Nucleus accumbens (tissue), 56 donors: ENCODE data around the gene NFU1.

Source experiments
- DNase-seq, 56 donors: peaks; one replicate each; lab custom pipeline; 2025; lab: John Stamatoyannopoulos, UW

The NFU1 gene

DNA sequence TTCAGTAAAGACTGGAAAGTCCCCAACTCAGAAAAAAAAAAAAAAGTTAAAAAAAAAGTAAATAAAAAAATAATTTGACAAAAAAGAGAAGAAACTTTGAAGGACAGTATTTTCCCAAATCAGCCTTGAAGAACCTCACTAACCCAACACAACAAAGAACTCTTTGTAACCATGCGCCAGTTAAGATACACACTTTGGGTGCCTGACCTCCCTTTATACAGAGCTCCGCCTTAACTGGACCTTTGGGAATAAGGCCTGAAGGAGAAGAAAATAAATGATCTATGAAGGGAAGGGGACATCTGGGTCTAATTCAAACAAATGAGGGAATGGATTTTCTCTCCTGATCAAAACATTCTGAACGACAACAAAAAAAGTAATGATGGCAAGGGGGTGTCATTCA, 48.0 kb downstream of the NFU1 start:
- no peak for DNase-seq

DNA sequence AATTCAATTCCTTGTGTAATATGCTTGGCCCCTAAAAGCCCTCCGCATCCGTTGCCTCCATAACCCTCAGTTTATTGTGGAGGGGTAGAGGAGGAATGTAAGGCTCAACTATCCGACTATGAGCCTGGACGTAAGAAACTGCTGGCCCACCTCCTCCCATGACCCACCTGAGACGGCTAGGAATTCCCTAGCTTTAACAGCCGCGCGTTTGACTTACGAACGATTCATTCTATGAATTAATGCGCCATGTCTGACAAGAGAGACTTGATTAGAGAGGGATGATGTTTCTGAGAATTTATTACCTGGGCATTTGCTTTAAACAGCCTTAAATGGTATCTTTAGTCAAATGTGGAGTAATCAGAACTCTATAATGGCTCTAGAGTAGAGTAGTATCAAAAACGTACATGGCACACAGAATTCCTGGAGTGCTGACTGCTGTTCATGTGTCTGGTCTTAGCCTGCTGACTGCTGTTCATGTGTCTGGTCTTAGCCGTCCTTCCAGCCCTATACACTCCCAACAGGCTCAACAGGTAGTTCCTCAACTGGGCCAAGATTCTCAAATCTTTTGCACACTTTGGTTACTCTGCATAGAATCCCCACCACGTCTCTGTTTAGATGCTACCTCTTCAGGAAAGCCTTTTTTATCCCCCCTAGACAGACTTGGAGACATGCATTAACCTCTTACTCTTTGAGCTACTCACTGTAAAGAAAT, 49.3 kb downstream of the NFU1 start:
- peak in 1 of 56 donors; percentile 39 for DNase-seq

DNA sequence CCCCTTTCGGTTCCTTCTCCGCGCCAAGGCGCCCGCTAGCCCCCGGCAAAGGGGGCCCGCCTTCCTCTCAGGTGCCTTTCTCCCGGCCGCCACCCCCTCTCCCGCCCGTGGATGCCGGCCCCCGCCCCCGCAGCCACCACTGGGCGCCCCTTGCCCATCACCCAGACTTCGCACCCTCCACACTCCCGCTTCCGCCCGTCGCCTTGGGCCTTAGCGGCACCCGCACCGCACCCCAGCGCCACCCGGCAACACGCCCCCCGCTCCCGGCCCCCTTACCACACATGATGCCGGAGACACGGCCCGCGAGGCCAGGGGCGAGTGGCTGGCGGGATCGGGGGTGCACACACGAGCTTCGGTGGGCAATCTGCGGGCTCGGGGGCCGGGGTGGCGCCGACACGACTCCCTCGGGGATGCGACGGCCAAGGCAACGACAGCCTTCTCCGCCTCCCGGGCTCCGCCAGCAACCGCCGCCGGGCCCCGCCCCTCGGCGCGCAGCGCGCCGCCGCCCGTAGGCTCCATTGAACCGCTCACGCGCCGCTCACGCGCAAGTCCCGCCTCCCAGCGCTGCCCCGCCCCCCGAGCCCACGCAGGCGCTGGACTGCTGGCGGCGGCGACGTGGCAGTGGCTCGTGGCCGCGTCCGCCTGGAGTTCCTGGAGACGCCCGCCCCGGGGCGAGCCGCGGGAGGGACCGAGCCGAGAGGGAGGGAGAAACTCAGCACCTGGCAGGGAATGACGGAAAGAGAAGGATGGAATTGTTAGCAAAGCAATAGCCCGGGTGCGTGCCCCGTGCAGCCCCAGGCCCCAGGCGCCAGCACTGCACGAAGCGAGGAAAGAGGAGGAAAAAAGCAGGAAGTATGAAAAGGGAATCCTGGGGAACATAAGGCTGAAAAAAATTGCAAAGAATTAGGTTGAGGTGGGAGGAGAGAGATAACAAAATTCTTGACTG, 50.2 kb downstream of the NFU1 start, which contains the start of gene GFPT1:
GFPT1 (minus strand) TSS at position 439 of the 946 bp plus-strand sequence; CDS start at position 283, 156 bp downstream.
- DNase-seq = peak; percentile 29 to 94 (median 85)

DNA sequence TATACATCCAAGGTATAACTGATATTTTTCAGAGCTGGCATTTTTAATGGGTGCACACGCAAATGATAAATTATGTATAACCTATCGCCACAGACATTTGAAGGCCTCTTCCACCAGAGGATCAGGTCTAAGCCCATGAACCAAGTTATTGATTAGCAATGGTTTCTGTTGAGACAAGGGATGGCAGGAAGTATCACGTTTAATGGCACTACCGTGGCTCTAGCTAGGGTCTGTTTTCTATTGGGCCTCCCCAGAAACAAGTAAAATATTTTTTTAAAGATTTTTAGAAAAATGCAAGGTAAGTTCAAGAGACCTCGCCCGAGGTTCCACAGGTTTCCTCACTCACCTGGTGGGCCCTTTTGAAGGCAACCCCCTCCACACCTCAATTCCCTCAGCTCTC, 50.9 kb downstream of the NFU1 start:
- DNase-seq = no peak

- DNase-seq = no peak
Observed at GRCh38 chr2:69385443-69386151, 51.6 kb downstream of the NFU1 start.

DNA sequence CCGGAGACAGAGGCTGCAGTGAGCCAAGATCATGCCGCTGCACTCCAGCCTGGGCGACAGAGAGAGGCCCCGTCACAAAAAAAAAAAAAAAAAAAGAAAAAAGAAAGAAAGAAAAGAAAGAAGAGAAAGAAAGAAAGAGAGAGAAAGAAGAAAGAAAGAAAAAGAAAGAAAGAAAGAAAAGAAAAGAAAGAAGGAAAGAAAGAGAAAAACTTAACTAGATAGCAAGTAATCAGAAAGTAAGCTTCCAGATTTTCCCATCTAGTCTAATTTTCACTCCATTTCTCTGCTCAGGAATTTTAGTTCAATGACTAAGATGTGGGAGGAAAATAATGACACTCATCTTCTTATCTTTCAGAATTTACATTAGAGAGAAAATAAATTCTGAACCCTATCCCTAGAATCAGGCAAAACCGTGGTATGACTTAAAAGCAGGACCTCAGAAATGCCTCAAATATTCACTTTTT, 52.6 kb downstream of the NFU1 start:
- DNase-seq = no peak

DNA sequence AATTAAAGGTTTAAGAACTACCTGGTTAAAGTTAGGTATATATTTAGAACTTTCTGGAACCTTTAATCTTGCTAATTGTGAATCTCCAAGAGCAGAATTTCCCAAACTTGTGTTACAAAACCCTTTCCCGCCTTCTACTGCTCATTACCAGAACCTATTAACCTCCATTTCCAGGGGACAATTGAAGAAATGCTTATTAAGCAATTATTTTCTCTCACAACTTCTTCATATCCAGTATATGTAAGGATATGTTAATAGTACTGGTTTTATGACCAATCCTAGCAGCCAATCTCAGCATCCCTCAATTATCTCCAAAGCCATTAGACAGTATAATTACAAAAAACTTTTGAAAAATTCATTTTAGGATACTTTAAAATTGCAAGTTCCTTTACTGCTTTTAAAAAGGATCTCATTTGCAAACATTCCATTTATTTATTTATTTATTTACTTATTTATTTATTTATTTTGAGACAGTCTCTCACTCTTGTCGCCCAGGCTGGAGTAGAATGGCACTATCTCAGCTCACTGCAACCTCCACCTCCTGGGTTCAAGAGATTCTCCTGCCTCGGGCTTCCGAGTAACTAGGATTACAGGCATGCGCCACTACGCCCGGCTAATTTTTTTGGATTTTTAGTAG, 53.9 kb downstream of the NFU1 start:
- no peak for DNase-seq

GRCh38 chr2:69382547-69382946, 54.7 kb downstream of the NFU1 start:
- no peak for DNase-seq

- no peak for DNase-seq
Observed at GRCh38 chr2:69381337-69381737, 55.9 kb downstream of the NFU1 start.

DNA sequence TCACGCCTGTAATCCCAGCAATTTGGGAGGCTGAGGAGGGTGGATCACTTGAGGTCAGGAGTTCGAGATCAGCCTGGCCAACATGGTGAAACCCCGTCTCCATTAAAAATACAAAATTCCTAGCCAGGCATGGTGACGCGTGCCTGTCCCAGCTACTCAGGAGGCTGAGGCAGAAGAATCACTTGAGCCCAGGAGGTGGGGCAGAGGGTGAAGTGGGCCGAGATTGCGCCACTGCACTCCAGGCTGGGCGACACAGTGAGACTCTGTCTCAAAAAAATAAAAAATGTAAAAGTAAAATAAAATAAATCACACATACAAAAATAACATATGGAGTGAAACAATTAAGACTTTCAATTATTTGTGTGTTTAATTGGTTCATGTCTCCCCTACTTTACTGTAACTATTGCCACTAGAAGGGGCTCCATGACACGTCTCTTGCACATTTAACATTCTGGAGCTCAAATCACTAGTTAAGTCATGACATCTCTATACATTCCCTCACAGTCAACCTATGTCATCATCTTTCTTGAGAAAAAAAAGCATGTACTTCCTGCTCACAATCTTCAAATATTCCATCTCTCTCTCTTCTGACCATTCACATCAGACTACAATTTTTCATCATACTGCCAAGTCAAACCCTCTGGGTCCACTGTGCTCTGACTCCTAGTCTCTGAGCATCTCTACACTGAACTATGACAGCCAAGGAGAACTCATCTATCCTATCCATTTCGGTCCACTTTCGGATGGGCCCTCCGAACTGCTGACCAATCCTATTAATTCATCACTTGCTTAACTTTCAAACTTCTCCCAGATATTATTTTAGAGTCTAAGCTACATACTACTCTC, 56.9 kb downstream of the NFU1 start:
- no peak for DNase-seq

GRCh38 chr2:69376403-69376802, 60.8 kb downstream of the NFU1 start:
- DNase-seq = no peak

- DNase-seq = peak in 1 of 56 donors; percentile 3
Observed at GRCh38 chr2:69375494-69376353, 61.5 kb downstream of the NFU1 start.

- DNase-seq = no peak
Observed at GRCh38 chr2:69372767-69373166, 64.5 kb downstream of the NFU1 start.

DNA sequence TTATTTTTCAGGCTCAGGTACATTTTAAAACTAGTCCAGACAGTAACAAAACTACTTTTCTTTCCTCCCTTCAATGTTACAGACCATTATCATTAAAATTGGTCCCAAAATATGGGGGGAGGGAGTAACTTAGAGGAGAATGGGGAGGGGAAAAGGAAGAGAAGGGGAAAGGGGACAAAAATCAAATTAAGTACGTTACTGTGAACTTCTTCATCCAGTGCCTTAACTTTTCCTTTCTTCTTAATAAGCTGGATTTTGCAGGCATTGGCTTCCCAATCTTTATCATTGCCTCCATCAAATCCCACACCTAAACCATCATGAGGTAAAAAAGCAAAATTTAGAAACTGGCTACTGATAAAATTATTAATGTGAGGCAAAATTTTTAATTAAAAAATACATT, 67.4 kb downstream of the NFU1 start:
- no peak for DNase-seq

DNA sequence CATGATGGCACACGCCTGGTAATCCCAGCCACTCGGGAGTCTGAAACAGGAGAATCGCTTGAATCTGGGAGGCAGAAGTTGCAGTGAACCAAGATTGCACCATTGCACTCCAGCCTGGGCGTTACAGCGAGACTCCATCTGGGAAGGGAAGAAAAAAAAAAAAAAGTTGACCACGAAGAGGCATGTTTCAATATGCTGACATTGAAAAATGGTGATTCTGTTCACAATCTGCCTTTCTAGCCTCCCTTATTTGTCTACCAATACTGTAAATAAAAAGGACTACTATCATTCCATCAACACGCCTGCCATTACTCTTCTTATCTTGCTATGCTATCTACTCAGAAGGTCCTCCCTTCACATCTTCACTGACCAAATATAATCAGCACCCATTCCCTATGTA, 68.6 kb downstream of the NFU1 start:
- no peak for DNase-seq

DNA sequence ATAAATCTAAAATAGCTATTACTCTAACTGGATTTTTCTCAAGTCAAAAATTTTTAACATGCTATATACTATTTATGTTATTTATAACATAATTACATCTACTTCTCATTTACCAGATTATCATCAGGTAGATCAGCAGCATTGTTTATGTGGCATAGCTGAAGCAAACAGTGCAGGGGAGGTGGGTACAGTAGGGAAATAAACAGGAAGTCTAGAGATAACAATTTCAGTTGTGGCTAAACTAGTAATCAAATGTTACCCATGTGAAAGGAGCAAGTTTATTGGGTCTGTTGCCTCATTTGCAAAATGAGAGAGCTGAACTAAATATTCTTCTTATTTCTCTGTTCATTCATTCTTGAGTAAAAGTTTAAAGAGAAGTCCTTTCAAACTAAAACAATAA, 77.9 kb downstream of the NFU1 start:
- DNase-seq = no peak

GRCh38 chr2:69358914-69359313, 78.3 kb downstream of the NFU1 start:
- DNase-seq = no peak

- no peak for DNase-seq
Observed at GRCh38 chr2:69356471-69356870, 80.8 kb downstream of the NFU1 start.
